ENCODE results near the gene CCDC137.
A peak's percentile ranks its signal among the peaks of the same experiment; 100 is the strongest.

Gene CCDC137

DNA sequence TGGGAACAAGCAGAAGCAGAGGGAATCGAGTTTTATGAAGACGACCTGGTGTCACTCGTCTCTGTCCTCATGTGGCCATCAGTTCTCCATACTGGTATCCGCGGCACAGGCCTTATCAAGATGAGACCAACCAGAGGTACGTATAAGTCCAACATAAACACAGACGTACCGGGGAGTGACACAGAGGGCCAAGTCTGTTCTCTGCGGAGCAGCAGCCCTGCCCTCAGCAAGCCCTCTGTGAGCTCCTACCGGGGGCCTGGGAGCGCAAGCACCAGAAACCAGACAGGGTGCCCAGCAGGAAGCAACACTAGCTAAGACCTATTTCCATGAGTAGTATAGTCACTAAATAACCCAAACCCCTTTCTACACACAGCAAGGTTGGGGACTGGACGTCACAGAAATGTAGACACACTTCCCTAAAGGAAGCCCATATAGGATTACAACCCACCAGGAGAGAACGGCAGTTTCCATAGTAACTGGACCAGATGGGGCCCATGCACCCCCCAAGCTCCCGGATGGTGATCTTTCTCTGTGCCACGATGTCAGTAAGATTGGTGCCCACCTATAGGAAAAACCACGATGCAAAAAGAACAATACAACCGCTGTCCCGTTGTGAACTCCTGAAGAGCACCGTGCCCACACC, 16.1 kb downstream of the CCDC137 start:
- DNase-seq (ENCODE audit: low spot score): no peak

DNA sequence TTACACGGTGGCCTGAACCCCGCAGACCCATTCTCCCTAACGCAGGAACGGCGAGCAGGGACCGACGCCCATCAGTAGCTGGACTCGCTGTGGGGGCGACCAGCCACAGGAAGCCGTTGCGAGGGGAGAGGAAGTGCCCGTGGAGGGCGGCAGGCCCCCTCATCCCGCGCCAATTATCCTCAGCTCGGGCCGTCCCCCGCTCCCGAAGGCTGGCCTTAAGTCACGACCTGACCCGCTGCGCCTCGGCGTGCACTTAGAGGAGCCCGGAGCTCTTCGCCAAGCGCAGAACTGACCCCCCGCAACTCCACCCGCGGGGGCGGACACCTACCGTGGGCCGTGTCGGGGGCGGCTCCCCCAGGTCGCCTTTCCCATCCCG, 16.7 kb downstream of the CCDC137 start:
- no peak for DNase-seq (ENCODE audit: low spot score)

DNA sequence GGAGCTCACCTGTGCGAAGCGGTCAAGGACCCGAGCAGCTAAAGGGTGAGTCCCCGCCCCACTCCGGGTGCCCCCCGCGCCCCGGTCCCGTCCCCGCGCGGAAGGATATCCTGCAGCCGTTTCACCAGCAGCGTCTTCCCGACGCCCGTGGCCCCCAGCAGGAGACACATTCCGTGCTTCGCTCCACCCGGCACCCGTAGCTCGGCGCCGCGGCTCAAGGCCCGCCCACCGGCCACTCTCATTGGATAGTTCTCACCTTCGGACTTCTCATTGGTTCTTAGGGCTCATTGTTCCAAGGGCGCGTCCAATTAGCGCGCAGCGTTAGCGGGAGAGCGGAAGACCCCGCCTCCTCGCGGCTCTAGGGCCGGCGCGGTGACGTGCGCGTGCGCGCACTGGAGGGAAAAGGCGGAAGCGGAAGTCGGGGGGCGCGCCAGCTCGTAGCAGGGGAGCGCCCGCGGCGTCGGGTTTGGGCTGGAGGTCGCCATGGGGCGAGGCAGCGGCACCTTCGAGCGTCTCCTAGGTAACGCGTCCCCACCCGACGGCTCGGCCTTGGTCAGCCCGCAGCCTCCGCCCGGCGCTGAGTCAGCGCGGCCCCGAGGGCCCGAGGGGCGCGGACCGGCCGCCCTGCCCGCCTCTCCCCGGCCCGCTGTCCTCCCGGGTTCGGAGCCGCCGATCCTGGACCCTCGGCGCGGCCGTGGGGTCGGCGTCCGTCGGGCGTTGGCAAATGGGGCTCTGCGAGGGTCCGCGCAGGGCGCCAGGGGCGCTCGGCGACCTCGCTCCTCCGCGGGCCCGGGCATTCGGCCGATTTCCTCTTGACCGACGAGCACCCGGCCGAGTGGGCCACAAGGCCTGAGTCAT, 17.3 kb downstream of the CCDC137 start, which contains the start of the genes ARL16 and HGS:
TSS of gene ARL16 (minus strand) at position 214 of the 858 bp plus-strand sequence. CDS start at position 170, 44 bp downstream.
TSS of gene HGS (plus strand) at position 428 of the 858 bp plus-strand sequence. CDS start at position 484, 56 bp downstream.
- peak; percentile 98 for DNase-seq (ENCODE audit: low spot score)

DNA sequence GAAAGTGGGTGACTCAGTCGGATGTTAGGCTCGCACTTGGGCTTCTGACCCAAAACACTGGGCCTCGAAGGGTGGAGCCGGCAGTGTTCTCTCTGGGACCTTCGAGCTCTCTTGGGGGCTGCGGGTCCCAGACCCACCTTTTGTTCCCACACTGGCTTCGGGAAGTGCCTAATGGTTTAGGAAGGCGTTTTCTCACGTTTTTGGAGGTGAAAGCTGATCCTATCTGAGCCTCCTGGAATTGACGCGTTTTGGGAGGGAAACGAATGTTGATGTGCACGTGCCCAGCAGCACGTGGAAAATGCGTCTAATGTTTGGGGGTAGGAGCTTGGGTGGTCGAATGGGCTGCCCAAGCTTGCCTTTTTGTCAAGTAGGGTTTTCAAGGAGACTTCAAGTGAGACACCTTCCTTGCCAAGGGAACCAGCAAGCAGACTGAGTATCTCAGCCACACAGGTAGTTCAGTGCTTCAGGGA, 17.9 kb downstream of the CCDC137 start:
- peak; percentile 36 for DNase-seq (ENCODE audit: low spot score)

DNA sequence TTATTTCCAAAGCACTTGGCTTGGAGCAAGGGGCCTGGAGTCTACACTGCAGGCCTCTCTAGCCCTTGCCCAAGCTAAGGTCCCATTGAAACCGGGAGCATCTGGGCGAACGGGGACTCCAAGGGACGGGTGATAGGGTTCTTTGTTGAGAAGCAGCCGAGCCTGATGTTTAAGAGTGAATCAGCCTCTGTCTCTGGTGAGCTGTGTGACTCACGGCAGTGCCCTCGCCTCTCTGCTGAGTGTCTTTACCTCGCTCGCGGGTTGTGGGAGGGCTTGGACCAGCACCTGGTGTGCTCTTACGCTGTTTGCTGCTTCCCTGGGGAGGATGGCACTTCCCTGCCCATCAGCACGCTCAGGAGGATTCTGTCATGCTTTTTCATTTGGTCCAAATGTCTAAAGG, 18.6 kb downstream of the CCDC137 start:
- DNase-seq (ENCODE audit: low spot score): peak; percentile 34

DNA sequence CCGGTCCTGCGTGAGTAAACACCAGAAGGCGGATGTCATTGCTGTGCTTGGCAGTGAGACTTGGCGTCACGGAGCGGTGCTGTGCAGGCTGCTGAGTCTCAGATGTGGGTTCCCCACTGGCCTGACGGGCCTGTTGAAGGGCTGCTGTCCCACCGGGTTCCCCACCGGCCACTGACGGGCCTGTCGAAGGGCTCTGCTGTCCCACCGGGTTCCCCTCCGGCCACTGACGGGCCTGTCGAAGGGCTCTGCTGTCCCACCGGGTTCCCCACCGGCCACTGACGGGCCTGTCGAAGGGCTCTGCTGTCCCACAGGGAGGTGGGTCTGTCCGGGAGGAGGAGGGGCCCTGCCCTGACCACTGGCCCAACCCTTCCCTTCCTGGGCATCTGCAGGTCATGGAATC, 20.1 kb downstream of the CCDC137 start:
- DNase-seq (ENCODE audit: low spot score): no peak

DNA sequence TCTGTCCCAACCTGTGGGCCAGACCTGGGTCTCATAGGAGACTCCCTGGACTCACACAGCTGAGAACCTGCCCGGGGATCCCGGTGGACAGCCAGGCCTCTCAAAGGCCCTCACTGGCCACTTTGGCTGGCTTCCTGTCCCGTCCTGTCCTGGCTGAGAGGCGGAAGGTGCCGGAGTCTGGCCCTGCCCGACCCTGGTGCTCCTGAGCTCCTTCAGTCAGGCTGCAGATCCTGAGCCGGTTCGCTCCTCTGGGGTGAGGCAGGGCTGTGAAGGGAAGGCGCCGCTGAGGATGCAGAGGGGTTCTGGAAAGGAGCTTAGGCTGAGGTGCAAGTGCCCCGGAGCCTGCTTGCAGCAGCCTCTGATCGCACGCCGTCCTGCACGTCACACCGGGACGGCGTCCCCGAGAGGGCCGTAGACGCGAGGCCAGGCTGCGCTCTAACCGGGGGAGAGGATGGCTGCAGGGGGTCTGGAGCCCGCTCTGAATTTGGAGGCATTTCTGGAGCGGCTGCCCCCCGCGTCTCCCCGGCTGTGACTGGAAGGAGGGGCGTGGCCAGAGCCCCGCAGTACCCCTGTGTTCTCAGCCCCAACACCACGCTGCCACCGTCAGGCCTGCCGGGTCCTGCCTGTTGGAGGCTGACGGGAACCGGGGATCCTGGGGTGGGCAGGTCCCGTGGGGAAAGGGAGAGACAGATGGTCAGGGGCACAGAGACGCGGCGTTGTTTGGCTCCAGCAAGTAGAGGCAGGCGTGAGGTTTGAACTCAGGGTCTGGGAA, 21.4 kb downstream of the CCDC137 start:
- DNase-seq (ENCODE audit: low spot score): no peak

DNA sequence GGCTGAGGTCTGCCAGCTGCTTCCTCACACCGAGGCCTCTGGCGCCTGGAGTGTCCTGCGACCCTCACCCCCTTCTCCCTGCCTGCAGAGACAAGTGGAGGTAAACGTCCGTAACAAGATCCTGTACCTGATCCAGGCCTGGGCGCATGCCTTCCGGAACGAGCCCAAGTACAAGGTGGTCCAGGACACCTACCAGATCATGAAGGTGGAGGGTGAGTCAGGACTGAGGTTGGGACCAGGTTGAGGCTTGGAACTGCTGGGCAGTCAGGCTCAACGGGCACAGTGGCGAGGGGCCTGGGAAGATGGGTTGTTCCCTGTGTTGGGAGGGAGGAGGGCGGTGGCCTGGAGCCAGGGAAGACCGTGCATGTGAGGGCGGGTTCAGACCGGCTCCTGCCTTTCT, 22.1 kb downstream of the CCDC137 start:
- no peak for DNase-seq (ENCODE audit: low spot score)

DNA sequence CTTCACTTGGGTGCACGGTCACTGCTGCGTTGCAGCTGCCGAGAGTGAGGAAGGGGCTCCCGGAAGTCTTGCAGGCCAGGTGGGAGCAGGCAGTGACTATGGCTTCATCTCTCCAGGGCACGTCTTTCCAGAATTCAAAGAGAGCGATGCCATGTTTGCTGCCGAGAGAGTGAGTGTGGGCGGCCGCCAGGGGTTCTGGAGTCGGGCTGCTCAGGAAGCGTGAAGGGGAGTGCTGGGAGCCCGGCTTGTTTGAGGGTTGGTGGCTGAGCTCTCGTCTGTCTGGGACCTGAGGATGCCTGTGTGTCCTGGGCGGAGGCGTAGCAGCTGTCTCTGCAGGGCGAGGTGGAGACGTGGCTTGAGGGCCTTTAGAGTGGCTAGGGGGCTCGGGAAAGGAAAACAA, 23.5 kb downstream of the CCDC137 start:
- no peak for DNase-seq (ENCODE audit: low spot score)

DNA sequence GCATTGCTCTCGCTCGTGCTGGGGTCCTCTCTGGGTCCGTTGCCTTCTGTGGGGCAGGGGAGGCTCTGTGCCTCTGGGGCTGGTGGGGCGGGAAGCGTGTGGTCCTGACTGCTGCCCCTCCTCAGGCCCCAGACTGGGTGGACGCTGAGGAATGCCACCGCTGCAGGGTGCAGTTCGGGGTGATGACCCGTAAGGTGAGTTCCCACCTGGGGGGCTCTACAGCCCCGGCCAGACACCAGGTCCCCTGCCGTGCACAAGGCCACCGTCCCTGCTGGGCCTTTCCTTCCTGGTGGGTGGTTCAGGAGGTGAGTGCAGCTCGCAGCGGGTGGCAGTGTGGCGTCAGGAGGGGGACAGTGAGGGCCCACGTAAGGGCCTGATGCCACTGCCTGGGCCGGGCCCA, 24.0 kb downstream of the CCDC137 start:
- no peak for DNase-seq (ENCODE audit: low spot score)

DNA sequence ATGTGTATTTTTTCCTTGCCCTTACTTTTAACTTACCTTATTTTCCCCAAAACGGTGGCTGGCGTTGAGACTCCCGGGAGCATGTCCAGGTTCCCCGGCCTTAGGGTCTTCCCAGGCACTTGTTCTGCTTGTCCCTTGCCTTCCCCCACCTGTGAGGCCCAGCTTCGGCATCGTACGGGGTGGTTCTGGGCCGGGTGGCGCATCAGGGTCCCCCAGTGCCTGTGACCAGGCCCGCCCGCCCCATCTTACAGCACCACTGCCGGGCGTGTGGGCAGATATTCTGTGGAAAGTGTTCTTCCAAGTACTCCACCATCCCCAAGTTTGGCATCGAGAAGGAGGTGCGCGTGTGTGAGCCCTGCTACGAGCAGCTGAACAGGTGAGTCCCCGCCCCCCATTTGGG, 24.7 kb downstream of the CCDC137 start:
- DNase-seq (ENCODE audit: low spot score): no peak

DNA sequence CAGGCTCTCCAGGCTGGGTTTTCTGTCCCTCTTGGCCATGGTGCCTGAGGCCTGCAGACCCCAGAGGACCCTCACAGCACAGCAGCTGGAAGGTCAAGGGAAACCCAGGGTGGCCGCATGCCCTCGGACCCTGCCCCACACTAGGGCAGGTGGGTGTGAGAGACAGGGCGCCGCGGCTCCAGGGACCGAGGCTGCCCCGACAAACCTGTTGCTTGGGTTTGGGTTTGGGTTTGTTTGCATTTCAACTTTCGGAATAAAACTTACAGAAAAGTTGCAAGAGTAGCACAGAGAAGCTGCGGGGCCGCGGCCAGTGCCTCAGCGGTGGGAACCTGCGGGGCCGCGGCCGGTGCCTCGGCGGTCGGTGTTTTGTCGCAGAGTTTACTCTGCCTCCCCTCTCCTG, 25.1 kb downstream of the CCDC137 start:
- DNase-seq (ENCODE audit: low spot score): no peak

DNA sequence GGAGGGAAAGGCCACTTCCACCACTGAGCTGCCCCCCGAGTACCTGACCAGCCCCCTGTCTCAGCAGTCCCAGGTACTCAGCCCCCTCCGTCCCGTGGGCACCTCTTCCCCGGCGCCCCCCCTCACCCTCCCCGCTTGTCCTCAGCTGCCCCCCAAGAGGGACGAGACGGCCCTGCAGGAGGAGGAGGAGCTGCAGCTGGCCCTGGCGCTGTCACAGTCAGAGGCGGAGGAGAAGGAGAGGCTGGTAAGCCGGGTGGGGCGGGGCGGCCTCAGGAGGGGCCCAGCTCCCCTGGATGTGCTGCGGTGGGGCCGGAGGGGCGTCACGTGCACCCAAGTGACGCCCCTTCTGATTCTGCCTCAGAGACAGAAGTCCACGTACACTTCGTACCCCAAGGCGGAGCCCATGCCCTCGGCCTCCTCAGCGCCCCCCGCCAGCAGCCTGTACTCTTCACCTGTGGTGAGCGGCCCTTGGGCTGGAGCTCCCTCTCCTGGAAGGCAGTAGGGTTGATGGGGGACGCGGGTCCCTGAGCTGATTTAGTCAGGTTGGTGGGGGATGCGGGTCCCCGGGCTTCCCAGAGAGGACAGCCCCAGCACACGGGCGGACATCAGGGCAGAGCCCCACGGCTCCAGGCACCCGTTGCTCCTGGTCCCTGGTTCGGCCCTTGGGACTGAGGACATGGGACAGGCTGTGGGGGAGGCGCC, 27.1 kb downstream of the CCDC137 start:
- DNase-seq (ENCODE audit: low spot score): no peak

DNA sequence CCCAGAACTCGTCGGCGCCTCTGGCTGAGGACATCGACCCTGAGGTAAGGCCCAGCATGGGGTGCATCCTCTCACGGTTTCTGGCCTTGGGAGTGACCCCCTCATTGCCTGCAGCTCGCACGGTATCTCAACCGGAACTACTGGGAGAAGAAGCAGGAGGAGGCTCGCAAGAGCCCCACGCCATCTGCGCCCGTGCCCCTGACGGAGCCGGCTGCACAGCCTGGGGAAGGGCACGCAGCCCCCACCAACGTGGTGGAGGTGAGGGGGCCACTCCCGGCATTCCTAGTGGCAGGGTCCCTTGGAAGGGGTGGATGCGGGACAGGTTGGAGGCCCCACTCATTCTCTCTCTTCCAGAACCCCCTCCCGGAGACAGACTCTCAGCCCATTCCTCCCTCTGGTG, 28.3 kb downstream of the CCDC137 start:
- no peak for DNase-seq (ENCODE audit: low spot score)

DNA sequence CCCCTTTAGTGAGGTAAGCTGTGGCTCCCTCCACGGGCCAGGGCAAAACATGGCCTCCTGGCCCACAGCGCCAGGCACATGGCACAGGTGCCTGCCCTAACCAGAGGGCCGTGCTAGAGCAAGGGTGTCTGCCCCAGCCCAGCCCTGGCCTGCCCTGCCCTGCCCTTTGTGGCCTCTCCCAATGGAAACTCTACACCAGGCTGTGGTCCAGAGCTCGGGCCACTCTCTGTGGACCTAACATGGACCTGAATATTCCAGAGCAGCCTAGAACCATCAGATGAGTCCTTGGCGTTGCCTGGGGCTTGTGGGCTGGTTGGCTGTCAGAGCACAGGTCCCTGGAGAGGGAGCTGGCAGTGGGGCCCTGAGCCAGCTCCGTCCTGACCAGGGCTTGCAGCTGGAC, 28.7 kb downstream of the CCDC137 start:
- no peak for DNase-seq (ENCODE audit: low spot score)

DNA sequence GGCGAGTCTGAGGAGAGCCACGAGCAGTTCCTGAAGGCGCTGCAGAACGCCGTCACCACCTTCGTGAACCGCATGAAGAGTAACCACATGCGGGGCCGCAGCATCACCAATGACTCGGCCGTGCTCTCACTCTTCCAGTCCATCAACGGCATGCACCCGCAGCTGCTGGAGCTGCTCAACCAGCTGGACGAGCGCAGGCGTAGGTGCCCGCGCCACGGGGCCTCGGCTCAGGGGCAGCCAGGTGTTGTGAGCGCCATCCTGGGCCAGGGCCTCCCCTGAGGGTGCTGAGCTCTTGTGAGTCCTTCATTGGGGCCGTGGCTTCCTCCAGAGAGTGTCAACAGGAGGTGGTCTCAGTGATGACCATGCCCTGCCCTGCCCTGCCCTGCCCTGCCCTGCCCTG, 29.3 kb downstream of the CCDC137 start:
- no peak for DNase-seq (ENCODE audit: low spot score)

DNA sequence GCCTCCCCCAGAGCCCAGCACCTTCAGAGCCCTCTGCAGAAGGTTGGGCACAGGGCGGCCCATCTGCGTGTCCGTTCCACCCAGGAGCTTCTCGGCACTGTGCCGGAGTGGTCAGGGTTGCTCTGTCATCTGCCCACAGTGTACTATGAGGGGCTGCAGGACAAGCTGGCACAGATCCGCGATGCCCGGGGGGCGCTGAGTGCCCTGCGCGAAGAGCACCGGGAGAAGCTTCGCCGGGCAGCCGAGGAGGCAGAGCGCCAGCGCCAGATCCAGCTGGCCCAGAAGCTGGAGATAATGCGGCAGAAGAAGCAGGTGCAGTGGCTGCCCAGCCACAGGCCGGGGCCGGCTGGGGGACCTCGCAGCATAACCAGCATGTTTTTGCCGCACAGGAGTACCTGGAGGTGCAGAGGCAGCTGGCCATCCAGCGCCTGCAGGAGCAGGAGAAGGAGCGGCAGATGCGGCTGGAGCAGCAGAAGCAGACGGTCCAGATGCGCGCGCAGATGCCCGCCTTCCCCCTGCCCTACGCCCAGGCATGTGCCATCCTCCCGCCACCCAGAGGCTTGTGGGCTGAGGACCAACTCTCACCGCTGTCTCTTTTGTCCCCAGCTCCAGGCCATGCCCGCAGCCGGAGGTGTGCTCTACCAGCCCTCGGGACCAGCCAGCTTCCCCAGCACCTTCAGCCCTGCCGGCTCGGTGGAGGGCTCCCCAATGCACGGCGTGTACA, 29.8 kb downstream of the CCDC137 start:
- DNase-seq (ENCODE audit: low spot score): no peak

DNA sequence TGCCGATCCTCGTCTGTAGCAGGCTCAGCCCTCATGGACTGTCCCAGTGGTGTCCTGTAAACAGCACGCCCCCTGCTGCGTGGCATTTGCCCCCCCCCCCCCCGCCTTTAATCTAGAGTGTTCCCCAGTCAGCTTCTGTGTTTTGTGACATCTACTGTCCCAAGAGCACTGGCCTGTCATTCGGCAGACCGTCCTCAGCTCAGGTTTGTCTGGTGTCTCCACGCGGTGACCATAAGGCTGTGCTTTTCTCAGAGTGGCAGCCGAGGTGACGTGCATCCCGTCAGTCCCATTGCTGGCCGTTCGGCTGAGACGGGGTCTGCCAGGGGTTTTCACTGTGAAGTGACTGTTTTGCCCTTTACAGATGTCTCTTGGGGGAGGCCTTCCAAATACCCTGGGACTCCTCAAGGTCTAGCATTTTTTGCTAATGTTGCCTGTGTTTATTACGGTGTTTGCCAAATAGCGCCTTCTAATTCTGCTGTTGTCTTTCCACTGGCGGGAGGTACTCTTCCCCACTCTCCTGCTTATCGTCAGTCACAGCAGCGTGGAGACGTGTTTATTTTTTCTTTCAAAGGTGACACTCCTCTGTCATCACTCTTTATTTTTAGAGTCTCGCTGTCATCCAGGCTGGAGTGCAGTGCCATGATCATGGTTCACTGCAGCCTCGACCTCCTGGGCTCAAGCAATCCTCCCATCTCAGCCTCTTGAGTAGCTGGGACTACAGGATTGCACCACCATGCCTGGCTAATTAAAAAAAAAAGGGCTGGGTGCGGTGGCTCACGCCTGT, 30.9 kb downstream of the CCDC137 start:
- DNase-seq (ENCODE audit: low spot score): no peak

DNA sequence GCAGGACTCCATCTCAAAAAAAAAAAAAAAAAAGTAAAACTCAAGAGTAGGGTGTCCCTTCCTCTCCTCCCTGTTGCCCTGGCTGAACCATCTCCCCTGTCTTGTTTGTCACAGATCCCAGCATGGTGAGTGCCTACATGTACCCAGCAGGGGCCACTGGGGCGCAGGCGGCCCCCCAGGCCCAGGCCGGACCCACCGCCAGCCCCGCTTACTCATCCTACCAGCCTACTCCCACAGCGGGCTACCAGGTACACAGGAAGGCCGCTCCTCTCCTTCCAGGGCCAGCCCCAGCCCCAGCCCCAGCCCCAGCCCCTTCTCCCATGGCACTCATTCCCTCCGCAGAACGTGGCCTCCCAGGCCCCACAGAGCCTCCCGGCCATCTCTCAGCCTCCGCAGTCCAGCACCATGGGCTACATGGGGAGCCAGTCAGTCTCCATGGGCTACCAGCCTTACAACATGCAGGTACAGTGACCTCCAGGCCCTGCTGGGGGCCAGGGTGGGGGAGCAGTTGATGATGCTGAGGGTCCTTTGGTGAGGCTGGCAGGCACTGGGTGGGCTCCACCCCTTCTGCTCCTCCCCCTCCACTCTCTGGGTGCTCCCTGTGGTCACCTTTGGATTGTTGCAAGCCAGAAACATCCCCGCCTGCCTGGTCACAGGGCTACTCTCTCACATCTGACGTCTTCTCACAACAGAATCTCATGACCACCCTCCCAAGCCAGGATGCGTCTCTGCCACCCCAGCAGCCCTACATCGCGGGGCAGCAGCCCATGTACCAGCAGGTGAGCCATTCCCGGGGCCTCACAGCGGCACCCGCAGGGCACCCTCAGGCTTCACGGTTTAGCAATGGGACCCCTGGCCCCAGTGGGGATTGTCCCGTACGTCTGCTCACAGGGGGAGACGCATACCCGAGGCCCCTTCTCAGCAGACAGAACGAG, 34.1 kb downstream of the CCDC137 start:
- DNase-seq (ENCODE audit: low spot score): no peak
